OCI-LY3 (cell line): ENCODE results near the gene USP17L22.
"Not testable (repeated sequence)": the region's sequence is repeated elsewhere in the genome, so short reads cannot be mapped to it uniquely, and the experiment has no call there.

ENCODE experiments used
- H2AFZ ChIP-seq: fragments of 200-600, 300-600 bp; shearing (Covaris generic); 2 replicates; pipeline ENCODE4 v1.6.0; 2014; ENCODE audit warnings: antibody characterized with exemption, low read depth, low read length
- H3K27ac ChIP-seq: fragments of 200-600, 300-600 bp; sonication (generic); 2 replicates; pipeline ENCODE4 v1.5.1; 2014; ENCODE audit warnings: mild to moderate bottlenecking, low read length, moderate library complexity, mixed read lengths
- H3K27me3 ChIP-seq: fragments of 200-600, 300-600 bp; sonication (generic); 2 replicates; pipeline ENCODE4 v1.6.1; 2014; ENCODE audit warnings: low read depth, low read length, mixed read lengths
- H3K36me3 ChIP-seq: fragments of 200-600, 300-600 bp; sonication (generic); replicated peaks from 2 replicates; pipeline ENCODE3; 2014; ENCODE audit warnings: low read depth, low read length, mixed read lengths
- H3K4me1 ChIP-seq: fragments of 300-600, 200-600 bp; sonication (generic); 2 replicates; pipeline ENCODE4 v1.6.1; 2014; ENCODE audit warnings: low read length, mixed read lengths
- H3K4me2 ChIP-seq: fragments of 200-600, 300-600 bp; sonication (generic); 2 replicates; pipeline ENCODE4 v1.6.1; 2014; ENCODE audit warnings: low read length, mixed read lengths
- H3K4me3 ChIP-seq: fragments of 300-600, 200-600 bp; sonication (generic); 2 replicates; pipeline ENCODE4 v1.5.1; 2014; ENCODE audit warnings: antibody characterized with exemption, mild to moderate bottlenecking, low read length, moderate library complexity
- H3K79me2 ChIP-seq: fragments of 300-600, 200-600 bp; shearing (Covaris generic); 2 replicates; pipeline ENCODE4 v1.6.1; 2014; ENCODE audit warnings: mild to moderate bottlenecking, low read length, mixed read lengths
- H3K9ac ChIP-seq: fragments of 300-600, 200-600 bp; shearing (Covaris generic); 2 replicates; pipeline ENCODE4 v1.6.0; 2014; ENCODE audit warnings: mild to moderate bottlenecking, low read length, moderate library complexity
- H3K9me3 ChIP-seq: fragments of 200-600, 300-600 bp; shearing (Covaris generic); 2 replicates; pipeline ENCODE4 v1.6.1; 2014; ENCODE audit warnings: low read length, mixed read lengths; ENCODE audit not compliant: insufficient read depth
- H4K20me1 ChIP-seq: fragments of 200-600, 300-600 bp; sonication (generic); 2 replicates; pipeline ENCODE4 v1.6.1; 2016; ENCODE audit warnings: low read length, mixed read lengths; ENCODE audit not compliant: insufficient read depth

Gene USP17L22

GRCh38 chr4:9257824-9258223, 9.6 kb upstream of the USP17L22 start, which contains the start of gene USP17L20:
Gene USP17L20 (plus strand): TSS chr4:9258124. CDS start chr4:9258124, 0 bp downstream.
- H3K9me3 ChIP-seq, H4K20me1 ChIP-seq, H3K79me2 ChIP-seq, H3K9ac ChIP-seq, H3K36me3 ChIP-seq, H3K27ac ChIP-seq, H3K4me3 ChIP-seq, H3K4me1 ChIP-seq, H3K27me3 ChIP-seq, H2AFZ ChIP-seq, H3K4me2 ChIP-seq: not testable (repeated sequence)

- H3K27ac ChIP-seq, H3K4me2 ChIP-seq, H4K20me1 ChIP-seq, H3K4me1 ChIP-seq, H3K36me3 ChIP-seq, H3K9me3 ChIP-seq, H3K4me3 ChIP-seq, H3K9ac ChIP-seq, H3K79me2 ChIP-seq, H3K27me3 ChIP-seq, H2AFZ ChIP-seq: not testable (repeated sequence)
Measured at GRCh38 chr4:9262572-9262971, 4.8 kb upstream of the USP17L22 start, which contains the start of gene USP17L21. Gene USP17L21 (plus strand): TSS chr4:9262872. CDS start chr4:9262872, 0 bp downstream.

DNA sequence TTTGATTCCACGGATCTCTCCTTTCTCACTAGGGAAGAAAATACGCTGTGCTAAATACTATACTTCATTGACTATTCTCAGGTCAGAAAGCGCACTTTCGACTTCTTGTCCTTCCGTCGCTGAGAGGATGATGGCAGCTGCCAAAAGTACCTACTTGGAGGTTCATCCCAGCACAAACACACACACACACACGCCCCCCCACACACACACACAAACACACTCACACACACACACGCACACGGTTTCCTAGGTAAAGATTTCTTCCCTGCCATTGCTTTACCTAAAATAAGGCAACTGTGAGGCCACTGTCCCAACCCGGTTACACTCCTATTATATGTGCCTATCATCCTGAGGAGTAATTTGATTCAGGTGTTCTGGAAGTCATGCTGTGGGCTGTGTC, 4.3 kb downstream of the USP17L22 start:
- not testable (repeated sequence) for H3K4me1 ChIP-seq

More for the DNA sequence above, 4.3 kb downstream of the USP17L22 start:
- not testable (repeated sequence) for H3K79me2 ChIP-seq, H3K4me3 ChIP-seq, H2AFZ ChIP-seq, H4K20me1 ChIP-seq, H3K9me3 ChIP-seq, H3K27me3 ChIP-seq, H3K4me2 ChIP-seq, H3K9ac ChIP-seq, H3K36me3 ChIP-seq, H3K27ac ChIP-seq
